ENCODE measurements around the gene SLC9A9.
"Not testable (repeated sequence)": the region's sequence is repeated elsewhere in the genome, so short reads cannot be mapped to it uniquely, and the experiment has no call there.

Gene SLC9A9

DNA sequence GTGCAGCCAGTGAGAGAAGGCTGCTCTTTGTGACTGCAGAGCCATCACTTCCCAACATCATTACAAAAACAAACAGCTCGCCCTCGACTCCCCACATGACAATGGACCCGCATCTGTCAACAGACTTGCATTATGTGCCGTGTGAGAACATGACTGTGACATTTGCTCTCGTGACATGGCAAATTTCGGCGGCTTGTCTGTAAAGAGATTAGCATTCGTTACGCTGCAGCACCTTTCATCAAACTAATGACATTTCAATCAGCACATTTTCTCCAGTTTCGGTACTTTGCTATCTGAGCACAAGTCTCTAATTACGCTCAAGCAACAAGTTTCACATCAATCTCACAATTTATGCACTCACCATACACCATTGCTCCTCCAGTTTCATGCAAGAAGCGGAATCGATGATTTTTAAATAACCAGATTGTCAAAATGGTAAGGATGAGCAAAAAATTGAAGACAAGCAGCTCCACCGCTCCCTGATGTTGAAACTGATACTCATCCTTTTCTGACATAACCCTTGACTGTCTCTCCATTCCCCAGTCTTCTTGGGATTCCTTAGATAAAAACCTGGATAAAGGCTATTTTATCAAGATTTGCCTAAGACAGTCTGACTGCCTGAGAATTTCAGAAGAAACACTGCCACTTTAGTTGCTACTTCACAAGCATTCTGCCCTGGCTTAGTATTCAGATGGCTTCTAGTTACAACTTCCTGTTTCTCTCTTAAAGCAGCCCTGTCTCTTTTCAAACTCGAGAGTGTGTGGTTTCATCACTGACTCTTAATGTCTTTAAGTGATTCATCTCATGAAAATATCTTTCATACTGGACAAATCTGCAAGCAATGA lies at the start of gene SLC9A9:
Gene SLC9A9 (minus strand): TSS at position 682 of the 845 bp plus-strand sequence. CDS start 146 bp downstream, at position 536.
- DNase-seq = no peak

DNA sequence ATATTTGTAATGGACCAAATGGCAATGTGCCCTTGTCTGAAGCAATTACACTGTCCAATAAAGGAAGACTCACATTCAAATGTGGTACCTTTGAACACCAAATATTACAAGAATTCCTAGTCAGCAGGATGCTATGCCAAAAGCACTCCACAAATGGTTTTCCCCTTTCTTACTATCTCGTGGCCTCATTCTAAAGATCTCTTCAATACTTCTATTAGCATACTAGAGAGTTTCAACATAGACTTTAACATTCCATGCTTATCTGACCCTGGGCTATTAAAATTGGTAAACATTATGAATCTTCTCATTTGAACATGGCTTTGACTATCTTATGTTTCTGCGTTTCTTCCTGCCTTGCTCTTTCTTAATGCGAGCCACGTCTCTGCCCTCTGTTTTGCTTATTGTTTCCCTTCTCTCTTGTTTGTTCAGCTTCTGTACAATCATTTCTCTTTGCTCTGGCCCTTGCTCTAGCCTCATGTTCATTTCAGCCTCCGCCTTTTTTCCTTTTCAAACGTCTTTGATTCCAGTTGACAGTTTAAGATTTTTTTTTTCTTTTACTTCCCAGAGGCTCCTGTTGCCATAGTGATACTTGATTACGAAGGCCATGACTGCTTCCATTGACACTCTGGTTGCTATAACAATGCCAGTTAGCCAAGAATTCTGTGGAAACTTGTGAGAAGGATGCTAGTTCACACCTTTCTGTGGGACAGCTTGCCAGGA lies 49.5 kb upstream of the SLC9A9 start:
- DNase-seq = no peak

DNA sequence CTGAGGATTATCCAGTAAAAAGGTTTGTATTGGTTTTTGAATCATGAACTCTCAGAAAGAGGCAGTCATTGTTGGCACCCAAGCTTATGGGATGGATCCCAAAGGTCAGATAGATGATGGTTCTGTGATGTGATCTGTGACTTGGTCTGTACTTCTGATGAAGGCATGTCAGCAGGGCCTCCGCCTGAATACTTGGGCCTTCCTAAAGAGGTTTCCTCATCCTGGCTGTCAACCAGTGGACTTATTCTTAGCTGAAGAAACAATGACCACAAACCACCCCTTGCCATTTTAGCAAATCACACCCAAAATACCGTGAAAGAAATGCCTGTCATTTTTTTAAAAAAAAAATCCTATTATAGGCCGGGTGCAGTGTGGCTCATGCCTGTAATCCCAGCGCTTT lies 48.2 kb upstream of the SLC9A9 start:
- DNase-seq = no peak

DNA sequence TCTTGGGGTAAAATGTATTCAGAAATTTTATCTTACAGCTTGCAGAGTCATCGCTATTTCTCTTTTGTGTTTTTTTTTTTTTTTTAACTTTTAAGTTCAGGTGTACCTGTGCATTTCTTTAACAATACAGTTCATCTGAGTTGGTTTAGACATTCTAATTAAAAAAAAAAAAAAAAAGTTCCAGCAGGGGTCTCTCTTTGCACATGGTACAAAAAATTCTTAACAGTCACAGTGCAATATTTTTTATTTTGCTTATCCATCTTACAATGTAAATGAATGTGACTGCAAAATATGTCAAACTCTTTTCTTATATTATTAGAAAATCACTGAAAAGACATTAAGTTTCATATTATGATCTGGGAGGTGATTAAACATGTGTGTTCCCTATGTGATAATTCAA lies 47.5 kb upstream of the SLC9A9 start:
- DNase-seq = no peak

DNA sequence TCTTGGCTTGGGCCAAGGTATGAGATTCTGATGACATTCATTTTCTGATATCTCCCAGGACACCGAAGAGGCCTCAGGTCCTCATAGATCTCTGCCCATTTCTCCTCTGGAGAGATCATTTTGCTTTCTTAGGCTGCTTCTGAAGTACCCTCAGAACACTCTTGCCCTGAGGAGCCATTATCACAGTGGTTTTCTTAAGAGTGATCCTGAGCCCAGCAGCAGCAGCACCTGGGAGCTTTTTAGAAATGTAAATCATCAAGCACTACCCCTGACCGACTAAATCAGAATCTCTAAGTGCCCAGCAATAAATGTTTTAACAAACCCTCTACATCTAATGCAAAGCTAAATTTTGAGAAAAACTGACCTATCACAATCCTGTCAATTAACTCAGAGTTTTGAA lies 40.6 kb upstream of the SLC9A9 start:
- DNase-seq = no peak

DNA sequence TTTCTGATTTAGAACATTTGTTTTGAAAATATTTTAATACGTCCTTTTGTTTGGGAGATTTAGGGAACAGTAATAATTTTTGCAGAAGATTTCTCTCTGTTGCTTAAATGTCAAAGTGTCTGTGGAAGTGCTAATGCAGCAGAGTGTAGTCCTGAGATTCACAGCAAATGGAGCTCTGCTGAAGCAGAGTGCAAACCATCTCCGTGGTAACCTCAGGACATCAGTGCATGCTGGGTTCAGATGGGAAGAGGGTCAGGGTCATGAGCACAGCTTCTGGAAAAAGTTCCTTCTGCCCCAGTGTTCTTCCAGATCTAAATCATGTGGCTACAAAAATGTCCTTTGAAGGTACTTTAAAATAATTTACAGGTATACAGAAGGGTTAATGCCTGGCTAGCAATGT lies 39.9 kb upstream of the SLC9A9 start:
- no peak for DNase-seq

DNA sequence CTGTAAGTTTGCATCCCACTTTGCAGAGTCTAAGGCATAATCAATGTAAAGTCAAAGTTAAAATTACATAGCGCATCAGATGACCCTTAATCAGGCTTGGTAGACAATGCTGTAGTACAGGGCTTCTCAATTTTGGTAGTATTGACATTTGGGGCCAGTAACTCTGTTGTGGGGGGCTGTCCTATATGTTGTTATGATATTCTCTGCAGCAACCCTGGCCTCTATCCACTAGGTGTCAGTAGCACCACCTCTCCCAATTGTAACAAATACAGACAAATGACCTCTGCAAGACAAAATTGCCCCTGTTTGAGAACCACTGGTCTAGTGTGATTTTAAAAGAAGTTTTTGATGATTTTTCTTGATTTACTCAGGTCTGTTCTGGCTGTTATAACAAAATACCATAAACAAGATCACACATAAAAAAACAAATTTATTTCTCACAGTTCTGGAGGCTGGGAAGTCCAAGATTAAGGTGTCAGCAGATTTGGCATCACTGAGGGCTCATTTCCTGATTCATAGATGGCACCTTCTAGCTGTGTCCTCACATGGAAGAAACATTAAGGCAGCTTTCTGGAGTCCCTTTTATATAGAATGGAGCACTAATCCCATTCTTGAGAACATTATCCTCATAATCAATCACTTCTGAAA lies 37.6 kb upstream of the SLC9A9 start:
- no peak for DNase-seq

DNA sequence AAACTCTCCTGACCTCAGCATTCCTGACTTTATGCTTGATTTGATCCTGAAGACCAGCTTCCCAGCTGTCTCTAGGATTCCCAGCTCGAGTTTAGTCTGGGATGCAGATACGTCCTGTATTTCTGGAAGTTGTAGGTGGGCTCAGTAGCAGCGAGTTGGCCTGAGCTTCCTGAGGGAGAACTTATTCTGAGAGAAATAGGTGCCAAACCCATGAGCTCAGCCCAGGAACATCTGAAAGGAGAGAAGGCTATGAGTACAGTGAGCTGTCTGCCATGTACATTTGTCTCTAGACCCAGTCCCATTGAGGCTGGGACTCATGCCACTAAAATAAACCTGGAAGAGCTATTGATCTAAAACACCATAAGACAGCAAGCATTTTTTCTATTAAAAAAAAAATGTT lies 36.6 kb upstream of the SLC9A9 start:
- no peak for DNase-seq

DNA sequence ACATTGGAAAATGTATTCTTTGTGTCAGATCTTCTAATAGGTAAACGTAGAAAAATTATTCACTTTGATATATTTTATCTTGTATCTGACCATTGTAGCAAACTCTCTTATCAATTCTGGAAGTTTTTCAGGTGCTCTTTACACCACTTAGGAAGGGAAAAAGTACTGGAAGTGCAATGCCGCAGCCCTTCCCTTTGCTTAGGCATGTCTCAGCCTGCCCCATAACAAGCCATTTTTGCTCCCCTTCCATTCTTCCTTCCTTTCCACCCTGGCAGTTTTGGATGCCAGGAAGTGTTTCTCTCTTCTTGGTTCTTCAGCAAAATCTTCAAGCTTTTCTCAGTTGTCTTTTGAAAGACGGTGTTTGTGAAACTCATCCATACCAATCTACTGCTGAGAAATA lies 34.9 kb upstream of the SLC9A9 start:
- no peak for DNase-seq

DNA sequence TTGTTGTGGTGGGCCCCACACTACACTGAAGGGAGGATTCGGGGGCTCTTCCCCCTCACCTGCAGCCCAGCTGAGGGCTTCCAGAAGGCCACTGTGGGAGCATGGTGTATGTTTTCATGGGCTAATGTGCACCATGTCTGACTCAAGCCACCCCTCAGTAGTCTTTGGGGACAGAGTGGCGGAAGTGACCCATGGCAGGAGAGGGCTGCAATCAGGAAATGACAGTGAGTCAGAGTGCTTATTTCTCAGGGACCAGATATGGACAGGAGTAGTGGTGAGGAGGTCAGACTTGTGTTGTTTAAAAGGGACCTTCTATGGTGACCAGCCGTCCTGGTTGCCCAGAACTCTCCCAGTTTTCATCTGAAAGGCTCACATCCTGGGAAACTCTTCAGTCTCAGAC lies 32.8 kb upstream of the SLC9A9 start:
- no peak for DNase-seq

DNA sequence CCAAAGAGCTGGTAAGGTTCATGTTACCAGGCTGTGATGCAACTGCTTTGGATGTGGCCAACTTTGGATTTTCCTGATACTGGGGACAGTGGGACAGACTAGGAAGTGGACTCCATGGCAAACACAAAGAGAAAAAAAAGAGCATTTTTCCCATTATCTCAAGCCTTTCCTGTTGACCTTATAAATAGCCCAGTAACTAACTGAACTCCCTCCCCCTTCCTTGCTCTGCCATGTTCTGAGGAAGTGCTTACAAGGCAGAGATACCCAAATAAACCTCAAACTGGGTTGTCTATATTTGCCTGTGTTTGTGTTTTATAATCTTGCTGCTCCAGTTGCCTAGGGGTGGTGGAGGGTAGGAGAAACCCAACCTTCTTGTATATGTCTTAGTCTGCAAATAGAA lies 27.3 kb upstream of the SLC9A9 start:
- no peak for DNase-seq

DNA sequence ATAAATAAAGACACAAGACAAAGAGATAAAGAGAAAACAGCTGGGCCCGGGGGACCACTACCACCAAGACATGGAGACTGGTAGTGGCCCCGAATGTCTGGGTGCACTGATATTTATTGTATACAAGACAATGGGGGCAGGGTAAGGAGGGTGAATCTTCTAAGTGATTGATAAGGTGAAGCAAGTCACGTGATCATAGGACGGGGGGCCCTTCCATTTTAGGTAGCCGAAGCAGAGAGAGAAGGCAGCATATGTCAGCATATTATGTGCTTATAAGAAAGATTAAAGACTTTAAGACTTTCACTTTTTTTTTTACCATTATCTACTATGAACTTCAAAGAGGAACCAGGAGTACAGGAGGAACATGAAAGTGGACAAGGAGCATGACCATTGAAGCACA lies 25.3 kb upstream of the SLC9A9 start:
- DNase-seq = not testable (repeated sequence)

DNA sequence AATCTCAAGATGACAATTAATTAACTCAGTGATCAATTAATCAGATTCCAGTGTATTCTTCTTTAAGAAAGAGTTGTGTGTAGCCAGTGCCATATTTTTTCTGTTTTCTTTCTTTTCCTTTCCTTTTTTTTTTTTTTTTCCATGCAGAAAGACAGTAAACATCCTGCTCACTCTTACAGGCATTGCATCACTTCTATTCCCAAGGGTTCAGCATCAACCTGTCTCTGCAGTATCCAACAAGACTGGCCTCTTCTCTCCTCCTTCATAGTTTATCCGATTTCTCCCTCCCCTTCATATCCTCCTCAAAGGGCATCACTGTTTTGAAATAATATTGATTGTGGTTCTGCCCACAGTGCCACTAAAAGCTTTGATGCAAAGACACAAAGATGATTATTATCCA lies 17.0 kb upstream of the SLC9A9 start:
- DNase-seq = no peak

DNA sequence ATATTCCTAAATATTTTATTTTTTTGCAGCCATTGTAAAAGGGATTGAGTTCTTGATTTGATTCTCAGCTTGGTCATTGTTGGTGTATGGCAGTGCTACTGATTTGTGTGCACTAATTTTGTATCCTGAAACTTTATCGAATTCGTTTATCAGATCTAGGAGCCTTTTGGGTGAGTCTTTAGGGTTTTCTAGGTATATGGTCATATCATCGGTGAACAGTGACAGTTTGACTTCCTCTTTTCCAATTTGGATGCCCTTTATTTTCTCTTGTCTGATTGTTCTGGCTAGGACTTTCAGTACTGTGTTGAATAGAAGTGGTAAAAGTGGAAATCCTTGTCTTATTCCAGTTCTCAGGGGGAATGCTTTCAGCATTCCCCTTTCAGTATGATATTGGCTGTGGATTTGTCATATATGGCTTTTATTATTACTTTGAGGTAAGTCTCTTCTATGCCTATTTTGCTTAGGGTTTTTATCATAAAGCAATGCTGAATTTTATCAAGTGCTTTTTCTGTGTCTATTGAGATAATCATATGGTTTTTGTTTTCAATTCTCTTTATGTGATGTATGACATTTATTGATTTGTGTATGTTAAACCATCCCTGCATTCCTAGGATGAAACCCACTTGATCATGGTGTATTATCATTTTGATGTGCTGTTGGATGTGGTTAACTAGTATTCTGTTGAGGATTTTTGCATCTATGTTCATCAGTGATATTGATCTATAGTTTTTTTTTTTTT lies 11.4 kb upstream of the SLC9A9 start:
- DNase-seq = no peak

DNA sequence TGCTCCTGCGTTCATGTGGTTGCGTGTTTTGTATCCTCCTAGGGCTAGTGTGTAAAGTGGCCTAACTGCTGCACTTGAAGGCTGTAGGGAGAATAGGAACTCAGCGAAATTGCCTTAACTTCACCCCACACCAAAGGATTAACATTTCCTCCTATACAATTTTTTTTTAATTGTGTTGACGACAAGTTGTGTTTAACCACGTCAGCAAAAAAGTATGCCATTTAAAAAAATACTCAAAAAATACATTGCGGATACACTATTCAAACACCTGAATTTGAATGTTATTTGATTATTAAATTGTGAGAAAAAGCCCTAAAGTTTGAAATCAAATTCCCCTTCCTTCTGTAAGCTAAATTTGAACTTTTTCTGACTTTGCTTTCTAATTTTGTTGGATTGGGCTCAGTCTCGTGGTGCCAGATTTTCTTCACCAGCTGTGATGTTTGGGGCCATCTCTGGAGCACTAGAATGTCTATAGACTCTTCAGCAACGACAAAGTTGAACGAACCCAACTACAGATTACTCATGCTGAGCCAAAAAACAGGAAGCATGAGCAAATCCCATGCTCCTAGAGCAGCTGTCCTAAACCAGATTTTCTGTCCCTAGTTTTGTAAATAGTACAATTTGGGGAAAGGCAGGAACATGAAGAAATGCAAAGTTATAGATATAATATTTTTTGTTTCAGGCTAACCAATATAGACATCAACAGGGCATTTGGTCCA lies 8.1 kb upstream of the SLC9A9 start:
- no peak for DNase-seq

DNA sequence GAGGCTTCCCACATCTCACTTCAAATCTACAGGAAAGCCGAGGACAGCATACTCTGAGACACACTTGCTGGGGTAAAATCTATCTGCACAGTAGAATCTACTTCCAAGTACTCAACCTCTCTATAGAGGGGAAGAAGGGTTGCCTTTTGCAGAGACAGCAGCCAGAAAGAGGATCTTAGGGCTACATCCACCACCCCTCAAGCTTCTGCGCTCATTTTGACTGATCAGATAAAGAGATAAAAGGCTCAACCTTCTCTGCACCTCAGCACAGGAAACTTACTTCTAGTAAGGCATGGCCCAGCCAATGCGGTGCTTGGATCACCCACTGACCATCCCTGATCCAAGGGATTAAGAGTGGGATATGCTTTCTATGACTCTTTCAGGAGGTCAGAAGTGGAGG lies 6.9 kb upstream of the SLC9A9 start:
- DNase-seq = no peak

DNA sequence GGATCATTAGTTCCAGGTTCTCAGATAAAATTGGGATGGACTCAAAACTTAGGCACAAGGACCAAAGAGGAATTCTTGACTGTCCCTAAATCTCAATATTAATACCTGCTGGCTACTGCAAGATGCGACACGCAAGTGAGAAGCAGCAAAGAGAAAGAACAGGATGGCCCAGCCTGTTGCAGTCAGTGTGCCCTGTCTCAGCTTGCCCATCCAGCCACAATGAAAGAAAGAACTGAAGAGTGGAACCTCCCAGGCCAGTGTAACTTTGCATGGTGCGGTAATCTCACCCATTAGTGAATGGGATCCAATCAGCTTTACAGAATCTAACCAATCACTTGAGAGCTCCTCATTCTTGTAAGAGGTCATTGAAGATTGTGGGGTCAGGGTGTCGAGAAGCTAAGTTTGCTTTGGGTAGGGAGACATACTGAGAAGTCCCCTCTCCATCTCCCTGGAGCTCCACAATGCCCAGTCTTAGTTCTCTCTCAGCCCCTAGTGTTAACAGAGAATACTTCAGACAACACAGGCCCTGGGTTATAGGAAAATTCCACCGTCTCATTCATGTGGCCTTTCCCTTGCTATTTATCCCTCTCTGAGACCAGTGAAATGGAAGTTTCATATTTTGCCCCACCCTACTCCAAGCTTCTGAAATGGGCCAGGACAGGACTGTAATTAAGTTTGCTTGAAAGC lies 3.2 kb upstream of the SLC9A9 start:
- no peak for DNase-seq

DNA sequence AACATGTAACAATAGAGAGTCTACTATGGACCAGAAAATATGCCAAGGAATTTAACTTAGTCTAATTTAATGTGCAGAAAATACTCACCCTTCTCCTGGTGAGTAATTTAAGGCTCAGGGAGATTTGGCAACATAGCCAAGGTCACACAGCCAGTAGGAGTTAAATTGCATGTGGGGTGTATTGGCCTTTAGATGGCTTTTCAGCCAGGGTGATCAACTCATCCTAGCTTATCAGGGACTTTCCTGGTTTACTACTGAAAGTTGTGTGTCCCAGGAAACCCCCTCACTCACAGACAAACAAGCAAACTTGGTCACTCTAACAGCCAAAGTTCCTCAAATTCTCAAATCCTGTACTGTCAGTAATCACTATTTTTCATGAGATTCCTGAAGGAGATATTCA lies 2.6 kb upstream of the SLC9A9 start:
- DNase-seq = no peak

DNA sequence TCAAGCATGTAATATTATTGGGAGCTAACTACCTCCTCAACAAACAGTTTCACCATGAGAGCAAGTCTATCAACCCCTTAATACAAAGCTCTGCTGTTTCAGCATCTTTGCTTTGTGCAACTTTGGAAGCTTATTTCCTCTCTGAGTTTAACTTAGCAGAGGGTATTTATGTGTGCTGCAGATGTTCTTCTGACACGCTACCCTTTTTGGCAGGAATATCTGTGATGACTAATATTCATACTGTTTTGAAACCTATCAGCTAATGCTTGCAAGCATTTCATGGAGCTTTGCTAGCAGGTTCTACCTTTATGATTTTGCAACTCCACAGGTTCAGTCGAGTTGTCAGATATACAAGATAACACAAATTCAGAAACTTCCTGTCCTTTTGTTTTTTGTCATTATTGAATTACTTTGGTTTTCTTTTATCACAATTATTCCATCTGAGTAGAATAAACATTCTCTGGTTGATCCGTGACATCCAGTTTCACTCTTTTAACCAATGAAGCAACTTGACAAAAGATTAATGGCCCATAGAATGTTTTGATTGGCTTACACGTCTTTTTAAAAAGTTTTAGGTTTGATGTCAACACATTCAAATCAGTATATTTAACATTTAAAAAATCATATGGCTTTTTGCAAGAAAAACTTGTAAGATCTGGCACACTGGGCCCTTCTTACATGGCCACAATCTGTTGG lies 1.7 kb upstream of the SLC9A9 start:
- DNase-seq = peak; percentile 8

DNA sequence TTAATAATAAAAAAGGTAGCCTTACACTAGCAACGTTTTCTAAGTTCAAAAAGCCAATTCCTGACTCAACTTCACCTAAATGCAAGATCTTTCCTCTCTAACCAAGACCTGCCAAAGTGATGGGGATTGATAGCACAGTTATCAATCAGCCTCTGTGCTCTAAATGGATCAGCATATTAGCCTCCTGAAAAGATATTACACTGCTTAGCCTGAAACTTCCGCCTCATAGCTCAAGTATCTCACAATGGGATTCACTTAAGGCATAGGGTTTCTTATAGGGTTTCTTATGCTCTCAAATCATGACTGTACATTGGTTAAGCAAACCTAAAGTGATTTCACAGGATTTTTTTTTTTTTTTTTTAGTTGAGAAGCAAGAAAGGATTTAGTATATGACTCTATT lies 436 bp upstream of the SLC9A9 start:
- no peak for DNase-seq

DNA sequence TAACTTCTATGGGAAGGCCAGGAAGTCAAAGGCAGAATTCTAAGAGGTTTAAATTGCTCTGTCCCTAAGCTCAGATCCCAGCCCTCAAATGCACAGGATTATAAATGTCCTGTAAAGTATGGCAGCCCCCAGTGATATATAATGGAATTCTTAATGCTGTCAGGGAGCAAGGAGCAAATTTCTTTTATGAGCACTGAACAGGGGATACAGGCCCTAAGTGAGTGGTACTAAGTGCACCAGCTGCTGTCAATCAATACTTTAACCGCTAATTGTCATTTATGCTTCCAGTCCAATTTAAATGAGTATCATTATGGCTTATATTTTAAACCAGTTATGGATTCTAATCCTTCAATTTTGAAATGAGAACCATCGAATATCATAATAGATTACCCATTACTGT lies 4.7 kb downstream of the SLC9A9 start:
- no peak for DNase-seq

Data from GOT3 (cell line).